ENCODE data around the gene ABCA2. TPM values are rescaled to one million over a fixed set of nuclear protein-coding genes. Genes with fewer than 3 reads are reported as not detected.

The ABCA2 gene
- total and polyA plus RNA-seq, 3 donors from 2014 or later: 33.6 to 65.5 (median 56.0) TPM

DNA sequence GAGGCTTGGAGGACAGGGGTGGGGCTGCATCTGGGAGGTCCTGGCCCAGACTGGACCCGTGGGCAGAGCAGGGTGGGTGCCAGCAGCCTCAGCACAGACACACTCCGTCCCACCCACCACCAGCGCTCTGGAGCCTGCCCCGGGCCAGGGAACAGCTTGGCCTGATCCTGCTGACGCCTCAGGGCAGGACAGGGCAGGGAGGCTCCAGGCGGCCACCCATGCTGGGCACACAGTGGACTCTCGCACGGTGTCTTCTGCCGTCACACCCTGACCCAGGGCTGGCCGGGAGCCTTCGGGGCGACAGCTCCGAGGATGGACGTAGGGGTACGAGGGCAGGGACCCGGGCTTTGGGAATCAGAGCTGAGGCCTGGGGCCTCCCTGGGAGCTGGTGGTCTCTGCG lies 58.9 kb downstream of the ABCA2 start:
- intact Hi-C loops (cut with DNase I; ENCODE audit: low total_unique reads): no loop called here
- H3K9me3 ChIP-seq: no peaks in the 10 kb centered on the region
- peak; percentile 64 for DNase-seq
- peak overlapping the region; percentile 57 to 76 for H3K27ac ChIP-seq
- no peaks in the 10 kb centered on the region for H3K36me3 ChIP-seq (ENCODE audit: low read depth, missing control alignments)
- no peaks in the 10 kb centered on the region for H3K27me3 ChIP-seq
- H3K4me1 ChIP-seq: peaks cover 74% of the 10 kb centered on the region
- 38 to 53% methylated on average over 1 to 17 of the region's 17 CpGs for WGBS, 2 donors
- TF ChIP-seq POLR2A (IDR thresholded peaks at IDR 0.05): no peak
- TF ChIP-seq, protein P1, sequence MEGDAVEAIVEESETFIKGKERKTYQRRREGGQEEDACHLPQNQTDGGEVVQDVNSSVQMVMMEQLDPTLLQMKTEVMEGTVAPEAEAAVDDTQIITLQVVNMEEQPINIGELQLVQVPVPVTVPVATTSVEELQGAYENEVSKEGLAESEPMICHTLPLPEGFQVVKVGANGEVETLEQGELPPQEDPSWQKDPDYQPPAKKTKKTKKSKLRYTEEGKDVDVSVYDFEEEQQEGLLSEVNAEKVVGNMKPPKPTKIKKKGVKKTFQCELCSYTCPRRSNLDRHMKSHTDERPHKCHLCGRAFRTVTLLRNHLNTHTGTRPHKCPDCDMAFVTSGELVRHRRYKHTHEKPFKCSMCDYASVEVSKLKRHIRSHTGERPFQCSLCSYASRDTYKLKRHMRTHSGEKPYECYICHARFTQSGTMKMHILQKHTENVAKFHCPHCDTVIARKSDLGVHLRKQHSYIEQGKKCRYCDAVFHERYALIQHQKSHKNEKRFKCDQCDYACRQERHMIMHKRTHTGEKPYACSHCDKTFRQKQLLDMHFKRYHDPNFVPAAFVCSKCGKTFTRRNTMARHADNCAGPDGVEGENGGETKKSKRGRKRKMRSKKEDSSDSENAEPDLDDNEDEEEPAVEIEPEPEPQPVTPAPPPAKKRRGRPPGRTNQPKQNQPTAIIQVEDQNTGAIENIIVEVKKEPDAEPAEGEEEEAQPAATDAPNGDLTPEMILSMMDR (IDR thresholded peaks at IDR 0.05): no peak
- H3K4me3 ChIP-seq: no peak overlapping the region

DNA sequence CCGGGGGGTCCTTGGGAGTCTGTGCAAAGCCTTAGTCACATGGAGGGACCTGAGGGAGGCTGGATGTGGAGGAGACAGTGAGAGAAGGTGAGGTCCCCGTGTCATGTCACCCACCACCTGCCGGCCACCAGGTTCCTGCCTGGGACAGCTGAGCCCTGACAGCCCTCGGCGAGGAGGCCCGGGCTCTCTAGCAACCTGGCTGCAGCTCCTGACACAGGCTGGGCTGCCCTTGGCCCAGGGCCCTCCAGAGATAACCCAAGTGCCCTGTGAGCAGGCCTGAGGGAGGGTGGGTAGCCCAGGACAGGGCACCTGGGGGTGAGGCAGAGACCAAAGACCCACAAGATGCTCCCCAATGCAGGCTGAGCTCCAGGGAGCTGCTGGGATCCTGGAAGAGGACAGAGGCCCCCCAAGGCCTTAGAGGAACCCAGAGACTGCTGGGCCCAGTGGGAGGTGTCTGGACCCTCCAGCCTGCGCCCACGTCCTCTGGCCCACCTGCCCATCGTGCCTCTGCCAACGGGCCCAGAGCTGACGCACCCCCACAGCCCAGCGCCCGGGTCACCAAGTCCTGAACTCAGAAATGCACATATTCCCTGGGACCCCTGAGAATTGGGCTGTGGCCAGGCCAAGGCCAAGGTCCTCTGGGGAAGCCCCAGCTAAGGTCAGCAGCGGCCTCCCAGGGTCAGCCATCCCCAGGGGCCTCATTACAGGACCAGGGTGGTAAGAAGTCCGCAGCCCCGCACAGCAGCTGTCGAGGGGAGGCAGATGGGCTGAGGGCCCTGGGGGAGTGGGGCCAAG lies 59.5 kb downstream of the ABCA2 start:
- H3K9me3 ChIP-seq: no peaks in the 10 kb centered on the region
- no peak overlapping the region for H3K4me3 ChIP-seq
- peaks cover 78% of the 10 kb centered on the region for H3K4me1 ChIP-seq
- intact Hi-C loops (cut with DNase I; ENCODE audit: low total_unique reads): no loop called here
- DNase-seq: no peak
- no peak for TF ChIP-seq POLR2A (IDR thresholded peaks at IDR 0.05)
- peak overlapping the region in 1 of 2 donors; percentile 76 for H3K27ac ChIP-seq
- no peaks in the 10 kb centered on the region for H3K27me3 ChIP-seq
- WGBS, 2 donors: 52 to 53% methylated on average over 7 to 10 of the region's 17 CpGs
- no peaks in the 10 kb centered on the region for H3K36me3 ChIP-seq (ENCODE audit: low read depth, missing control alignments)

DNA sequence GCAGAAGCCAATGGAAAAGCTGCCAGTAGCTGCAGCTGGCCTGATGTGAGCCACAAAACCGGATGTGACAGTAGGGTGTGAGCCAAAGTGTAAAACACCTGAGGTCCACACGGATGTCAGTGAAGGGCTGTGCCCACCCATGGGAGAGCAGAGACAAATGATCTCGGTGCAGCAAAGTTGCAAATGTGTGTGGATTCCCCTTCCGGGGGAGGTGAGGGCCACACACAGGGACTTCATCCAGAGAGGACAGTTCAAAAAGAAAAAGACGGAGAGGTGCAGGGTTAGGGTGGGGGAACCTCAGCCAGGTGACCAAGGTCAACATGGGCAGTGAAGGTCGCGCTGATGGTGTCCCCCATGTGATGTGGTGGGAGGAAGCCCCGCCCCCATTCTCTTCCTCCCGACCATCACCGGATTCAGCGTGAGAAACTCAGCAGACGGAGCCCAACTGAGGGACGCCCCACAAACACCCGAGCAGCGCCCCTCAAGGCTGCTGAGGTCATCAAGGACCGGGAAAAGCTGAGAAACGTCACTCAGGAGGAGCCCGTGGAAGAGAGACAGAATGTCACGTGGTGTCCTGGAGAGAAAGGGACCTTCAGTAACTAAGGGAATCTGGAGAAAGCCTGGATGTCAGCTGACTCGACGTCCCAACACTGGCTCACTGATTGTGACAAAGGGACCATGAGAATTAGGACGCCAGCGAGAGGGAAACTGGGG lies 62.1 kb downstream of the ABCA2 start:
- 29 to 42% methylated on average over 19 to 23 of the region's 23 CpGs for WGBS, 2 donors
- intact Hi-C loops (cut with DNase I; ENCODE audit: low total_unique reads): no loop called here
- H3K36me3 ChIP-seq (ENCODE audit: low read depth, missing control alignments): no peaks in the 10 kb centered on the region
- H3K4me3 ChIP-seq: no peak overlapping the region
- peaks cover 80% of the 10 kb centered on the region for H3K4me1 ChIP-seq
- H3K9me3 ChIP-seq: no peaks in the 10 kb centered on the region
- H3K27ac ChIP-seq: peak overlapping the region in 1 of 2 donors; percentile 59
- H3K27me3 ChIP-seq: no peaks in the 10 kb centered on the region
- TF ChIP-seq, protein P1 (IDR thresholded peaks at IDR 0.05): no peak
- no peak for TF ChIP-seq POLR2A (IDR thresholded peaks at IDR 0.05)
- peak; percentile 68 for DNase-seq

DNA sequence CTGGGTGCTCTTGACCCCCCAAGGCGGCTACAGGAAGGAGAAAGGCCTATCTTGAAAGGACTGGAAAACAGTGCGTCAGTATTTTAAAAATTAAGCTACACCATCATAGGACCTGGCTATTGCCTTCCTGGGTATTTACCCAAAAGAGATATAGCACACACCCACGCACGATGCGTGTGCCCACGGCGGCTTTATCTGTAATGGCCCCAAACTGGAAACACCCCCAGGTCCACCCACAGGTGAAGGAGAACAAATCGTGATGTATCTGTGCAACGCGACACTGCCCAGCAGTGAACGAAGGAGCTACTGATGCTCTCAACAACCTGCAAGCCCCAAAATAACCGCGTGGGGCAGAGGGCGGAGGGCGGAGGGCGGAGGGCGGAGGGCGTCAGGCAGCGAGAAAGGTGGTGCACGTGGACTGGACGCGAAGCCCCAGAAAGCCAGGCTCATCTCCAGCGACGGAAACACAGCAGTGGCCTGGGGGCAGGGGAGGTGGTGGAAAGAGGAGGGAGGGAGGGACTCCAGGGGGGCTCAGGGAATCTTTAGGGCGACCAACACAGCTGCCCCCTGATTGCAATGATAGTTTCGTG lies 63.1 kb downstream of the ABCA2 start:
- intact Hi-C loops (cut with DNase I; ENCODE audit: low total_unique reads): no loop called here
- Histone ChIP-seq H3K4me1 (peaks cover 72% of the 10 kb centered on the region), H3K36me3 (ENCODE audit: low read depth, missing control alignments) (no peaks in the 10 kb centered on the region), H3K27me3 (no peaks in the 10 kb centered on the region), H3K9me3 (no peaks in the 10 kb centered on the region), H3K27ac (peak overlapping the region; percentile 81), H3K4me3 (no peak overlapping the region)
- 75 to 87% methylated on average over 25 to 26 of the region's 26 CpGs for WGBS, 2 donors
- TF ChIP-seq, protein P1 (IDR thresholded peaks at IDR 0.05): no peak
- no peak for TF ChIP-seq POLR2A (IDR thresholded peaks at IDR 0.05)
- DNase-seq: no peak

DNA sequence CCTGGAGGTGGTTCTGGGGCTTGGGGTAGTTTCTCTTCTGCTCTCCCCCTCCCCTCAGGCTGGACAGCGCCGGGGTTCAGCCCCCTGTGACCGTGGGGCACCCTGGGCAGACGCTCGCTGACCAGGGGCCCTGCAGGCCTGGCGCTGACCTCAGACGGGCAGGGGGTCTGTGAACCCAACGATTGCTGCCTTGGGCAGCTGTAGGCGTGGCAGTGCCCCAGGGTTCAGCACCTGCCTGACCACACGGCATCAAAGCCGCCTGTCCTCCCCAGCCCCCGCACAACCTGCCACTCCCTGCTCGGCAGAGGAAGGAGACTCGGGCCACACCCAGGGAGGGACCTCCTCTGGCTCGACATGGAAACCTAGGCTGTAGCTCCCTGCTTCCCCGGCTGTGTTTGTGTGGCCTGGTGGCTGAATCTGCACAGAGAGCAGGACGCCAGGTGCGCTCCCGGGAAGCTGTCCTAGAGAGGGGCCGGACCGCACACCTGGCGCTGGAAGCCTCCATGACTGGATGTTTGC lies 63.8 kb downstream of the ABCA2 start:
- Histone ChIP-seq H3K36me3 (ENCODE audit: low read depth, missing control alignments) (no peaks in the 10 kb centered on the region), H3K27ac (peak overlapping the region; percentile 81), H3K4me1 (peaks cover 72% of the 10 kb centered on the region), H3K9me3 (no peaks in the 10 kb centered on the region), H3K27me3 (no peaks in the 10 kb centered on the region), H3K4me3 (no peak overlapping the region)
- TF ChIP-seq, protein P1 (IDR thresholded peaks at IDR 0.05): no peak
- TF ChIP-seq POLR2A (IDR thresholded peaks at IDR 0.05): no peak
- 64 to 70% methylated on average over 5 to 22 of the region's 22 CpGs for WGBS, 2 donors
- DNase-seq: no peak
- intact Hi-C loops (cut with DNase I; ENCODE audit: low total_unique reads): no loop called here
